IMR-90 (cell line): ENCODE data around the gene B4GALNT3. TPM values are rescaled to one million over a fixed set of nuclear protein-coding genes. Genes with fewer than 3 reads are reported as not detected.

Experiments
- ATAC-seq: fragments of 200-7000 bp; cut with Tn5 transposase; 2 replicates; pipeline ENCODE4 v1.9.1; 2020; ENCODE audit warnings: low read depth, mild to moderate bottlenecking, moderate library complexity
- BruUV-seq: library from RNA; stranded (reverse); fragments of 400-500 nt; replicated peaks from 2 replicates; lab custom pipeline; 2021; lab: Mats Ljungman, UMichigan
- CTCF ChIA-PET: fragments of 300-600 bp; formaldehyde crosslinking; extraction: SDS; loops from one replicate; lab custom pipeline; 2021; ENCODE audit warnings: antibody characterized with exemption; lab: Yijun Ruan, JAX
- POLR2A ChIA-PET: fragments of 300-600 bp; sonication (Branson Sonifier 250); formaldehyde crosslinking; loops from one replicate; lab custom pipeline; 2022; ENCODE audit warnings: antibody characterized with exemption; ENCODE audit not compliant: unreplicated experiment; lab: Charles Lee
- DNase-seq: peaks from one replicate; pipeline ENCODE4 v3.0.0; 2013
- H2AFZ ChIP-seq: replicated peaks from 2 replicates; pipeline ENCODE3; 2013; ENCODE audit warnings: low read length, mild to moderate bottlenecking; ENCODE audit not compliant: poor library complexity
- H2AK5ac ChIP-seq: 2 replicates; pipeline ENCODE4 v1.6.1; 2013; ENCODE audit warnings: low read depth, low read length, inconsistent platforms
- H2AK9ac ChIP-seq: replicated peaks from 2 replicates; pipeline ENCODE3; 2013; ENCODE audit warnings: mild to moderate bottlenecking, low read depth, low read length, moderate library complexity; ENCODE audit not compliant: poor library complexity
- H2BK120ac ChIP-seq: 2 replicates; pipeline ENCODE4 v1.6.1; 2013; ENCODE audit warnings: low read depth, low read length, inconsistent platforms
- H2BK15ac ChIP-seq: 3 replicates; pipeline ENCODE4 v1.6.1; 2013; ENCODE audit warnings: low read depth, low read length, inconsistent platforms
- H2BK20ac ChIP-seq: 2 replicates; pipeline ENCODE4 v1.6.1; 2013; ENCODE audit warnings: low read depth, mild to moderate bottlenecking, inconsistent platforms, low read length, moderate library complexity
- H2BK5ac ChIP-seq: 2 replicates; pipeline ENCODE4 v1.6.1; 2013; ENCODE audit warnings: mild to moderate bottlenecking, low read depth, low read length, inconsistent platforms; ENCODE audit not compliant: poor library complexity, severe bottlenecking
- H3K14ac ChIP-seq: replicated peaks from 2 replicates; pipeline ENCODE4 v1.6.1; 2013; ENCODE audit warnings: low read depth, low read length, inconsistent platforms
- H3K18ac ChIP-seq: 2 replicates; pipeline ENCODE4 v1.6.1; 2013; ENCODE audit warnings: low read depth, low read length, control low read depth
- H3K23ac ChIP-seq: 2 replicates; pipeline ENCODE4 v1.6.1; 2013; ENCODE audit warnings: low read depth, low read length, inconsistent platforms
- H3K27ac ChIP-seq: 2 replicates; pipeline ENCODE4 v1.5.1; 2013; ENCODE audit warnings: mild to moderate bottlenecking, control low read depth, low read length; ENCODE audit not compliant: insufficient read depth
- H3K27me3 ChIP-seq: 2 replicates; pipeline ENCODE4 v1.6.1; 2013; ENCODE audit warnings: low read length; ENCODE audit not compliant: control insufficient read depth, insufficient read depth
- H3K36me3 ChIP-seq: 2 replicates; pipeline ENCODE4 v1.6.1; 2013; ENCODE audit warnings: low read length, mixed read lengths; ENCODE audit not compliant: control insufficient read depth, insufficient read depth
- H3K4ac ChIP-seq: 2 replicates; pipeline ENCODE4 v1.6.1; 2013; ENCODE audit warnings: low read depth, low read length, inconsistent platforms
- H3K4me1 ChIP-seq: 2 replicates; pipeline ENCODE4 v1.6.1; 2013; ENCODE audit warnings: low read length, mixed read lengths; ENCODE audit not compliant: control insufficient read depth, insufficient read depth
- H3K4me2 ChIP-seq: 2 replicates; pipeline ENCODE4 v1.6.1; 2013; ENCODE audit warnings: low read depth, mild to moderate bottlenecking, control low read depth, low read length, moderate library complexity
- H3K4me3 ChIP-seq: 2 replicates; pipeline ENCODE4 v1.5.1; 2013; ENCODE audit warnings: low read depth, mild to moderate bottlenecking, control low read depth, low read length, moderate library complexity; ENCODE audit not compliant: insufficient read depth
- H3K56ac ChIP-seq: 2 replicates; pipeline ENCODE4 v1.6.1; 2013; ENCODE audit warnings: low read length, inconsistent platforms; ENCODE audit not compliant: insufficient read depth; ENCODE audit errors: extremely low read depth
- H3K79me1 ChIP-seq, 2 experiments: 2 replicates each; pipeline ENCODE4 v1.6.1; 2013; ENCODE audit warnings: low read length in 2 of 2, inconsistent platforms in 1 of 2, low read depth in 1 of 2
- H3K9ac ChIP-seq: 2 replicates; pipeline ENCODE4 v1.6.1; 2013; ENCODE audit warnings: low read depth, low read length, control low read depth
- H3K9me1 ChIP-seq: 2 replicates; pipeline ENCODE4 v1.6.1; 2013; ENCODE audit warnings: low read length, inconsistent platforms; ENCODE audit not compliant: insufficient read depth
- H3K9me3 ChIP-seq: 2 replicates; pipeline ENCODE4 v1.6.1; 2013; ENCODE audit warnings: low read length; ENCODE audit not compliant: control insufficient read depth, insufficient read depth
- H4K20me1 ChIP-seq: 2 replicates; pipeline ENCODE4 v1.6.1; 2013; ENCODE audit warnings: low read length, inconsistent platforms; ENCODE audit not compliant: insufficient read depth
- H4K5ac ChIP-seq: 2 replicates; pipeline ENCODE4 v1.6.1; 2013; ENCODE audit warnings: mild to moderate bottlenecking, low read depth, low read length, control low read depth
- H4K8ac ChIP-seq, 2 experiments: 2 replicates each; pipeline ENCODE4 v1.6.1; 2013; ENCODE audit warnings: low read depth in 2 of 2, low read length in 2 of 2, control low read depth in 1 of 2, inconsistent platforms in 1 of 2
- H4K91ac ChIP-seq: 2 replicates; pipeline ENCODE4 v1.6.1; 2013; ENCODE audit warnings: low read depth, low read length, inconsistent platforms; ENCODE audit not compliant: insufficient read depth
- BHLHE40 ChIP-seq: fragments of 150-350 bp; IDR thresholded peaks from 2 replicates; pipeline ENCODE4 v1.6.1; 2016; ENCODE audit warnings: mild to moderate bottlenecking, low read depth, low read length
- CEBPB ChIP-seq: IDR thresholded peaks from 2 replicates; pipeline ENCODE4 v1.6.1; 2012; ENCODE audit warnings: low read depth, low read length, improper control_type of control experiment
- CHD1 ChIP-seq: IDR thresholded peaks from 2 replicates; pipeline ENCODE4 v1.6.1; 2012; ENCODE audit warnings: low read depth, low read length, improper control_type of control experiment
- CTCF ChIP-seq: conservative IDR thresholded peaks from 2 replicates; pipeline ENCODE4 v1.5.1; 2012; ENCODE audit warnings: mild to moderate bottlenecking, low read depth, low read length, improper control_type of control experiment
- ELK1 ChIP-seq: fragments of 150-350 bp; IDR thresholded peaks from 2 replicates; pipeline ENCODE4 v1.6.1; 2016; ENCODE audit warnings: low read depth, mild to moderate bottlenecking, low read length, moderate library complexity, borderline replicate concordance
- FOS ChIP-seq: fragments of 150-350 bp; IDR thresholded peaks from 2 replicates; pipeline ENCODE4 v1.6.1; 2016; ENCODE audit warnings: low read depth, low read length
- MAZ ChIP-seq: IDR thresholded peaks from 2 replicates; pipeline ENCODE4 v1.6.1; 2012; ENCODE audit warnings: low read depth, mild to moderate bottlenecking, low read length, improper control_type of control experiment, moderate library complexity, borderline replicate concordance
- MXI1 ChIP-seq: IDR thresholded peaks from 2 replicates; pipeline ENCODE4 v1.6.1; 2012; ENCODE audit warnings: low read depth, mild to moderate bottlenecking, low read length, moderate library complexity, borderline replicate concordance
- NFE2L2 ChIP-seq: fragments of 150-350 bp; IDR thresholded peaks from 2 replicates; pipeline ENCODE4 v1.6.1; 2016; ENCODE audit warnings: low read depth, mild to moderate bottlenecking, low read length
- POLR2A ChIP-seq: IDR thresholded peaks from 2 replicates; pipeline ENCODE4 v1.6.1; 2012; ENCODE audit warnings: mild to moderate bottlenecking, low read depth, low read length
- RAD21 ChIP-seq: IDR thresholded peaks from 2 replicates; pipeline ENCODE4 v1.6.1; 2012; ENCODE audit warnings: low read length, improper control_type of control experiment
- RCOR1 ChIP-seq: IDR thresholded peaks from 2 replicates; pipeline ENCODE4 v1.6.1; 2012; ENCODE audit warnings: mild to moderate bottlenecking, low read length, improper control_type of control experiment; ENCODE audit not compliant: insufficient replicate concordance
- RFX5 ChIP-seq: IDR thresholded peaks from 2 replicates; pipeline ENCODE4 v1.8.0; 2012; ENCODE audit warnings: low read depth, mild to moderate bottlenecking, low read length, moderate library complexity
- SMC3 ChIP-seq: fragments of 150-350 bp; IDR thresholded peaks from 2 replicates; pipeline ENCODE4 v1.6.1; 2016; ENCODE audit warnings: low read depth, mild to moderate bottlenecking, antibody characterized with exemption, low read length, moderate library complexity
- USF2 ChIP-seq: fragments of 150-350 bp; IDR thresholded peaks from 2 replicates; pipeline ENCODE4 v1.6.1; 2017; ENCODE audit warnings: mild to moderate bottlenecking, antibody characterized with exemption, low read length, low read depth
- WGBS, 2 experiments: methylation state at CpG; one replicate each; pipeline versions ENCODE4 v1.1.5 to v1.1.7; 2013; ENCODE audit warnings: missing lambda C conversion rate in 2 of 2; ENCODE audit not compliant: insufficient read length in 1 of 2; ENCODE audit errors: extremely low coverage in 2 of 2; 5-methylcytosine and 5-hydroxymethylcytosine counted together
- dilution Hi-C: fragments of 300-500 bp; cut with HindIII; formaldehyde crosslinking; loops from one replicate; pipeline ENCODE4 v1.14.3; 2018; ENCODE audit warnings: low sequenced_read_pairs; ENCODE audit not compliant: unreplicated experiment
- in situ Hi-C: fragments of 300-500 bp; cut with MboI; formaldehyde crosslinking; loops from 3 replicates; pipeline ENCODE4 v1.14.3; 2019; ENCODE audit warnings: low sequenced_read_pairs, inconsistent platforms, mixed read lengths
- intact Hi-C: fragments of 100-400 bp; cut with micrococcal nuclease; formaldehyde crosslinking; loops from 2 replicates; pipeline ENCODE4 v1.10.0; 2022
- polyA plus RNA-seq, 3 experiments: library from polyadenylated mRNA; depleted of rRNA; stranded (reverse); fragments of >200 nt; gene quantifications; 2 replicates each; pipeline ENCODE4 v1.2.3, GENCODE V29; 2012; ENCODE audit warnings: low replicate concordance in 1 of 3
- total RNA-seq: library from RNA; depleted of rRNA; stranded (reverse); fragments of >200 nt; gene quantifications from 2 replicates; pipeline ENCODE4 v1.2.3, GENCODE V29; 2012

Gene B4GALNT3
- total and polyA plus RNA-seq, 2 of the 4 experiments (the other 2 are of a cell fraction) = not detected

GRCh38 chr12:599756-600155 is 140.0 kb downstream of the B4GALNT3 start:
- DNase-seq = no peak
- Histone ChIP-seq H3K18ac (no peak overlapping the region), H2BK120ac (no peak overlapping the region), H4K8ac (no peak overlapping the region), H3K4me3 (no peak overlapping the region), H3K23ac (no peak overlapping the region), H3K9me1 (no peaks in the 10 kb centered on the region), H3K27ac (no peak overlapping the region), H3K9me3 (0 out of 2 replicates have a peak, but pooled peaks cover 2% of the 10 kb centered on the region), H3K4me2 (no peak overlapping the region), H2AK5ac (no peak overlapping the region), H2BK5ac (no peak overlapping the region), H3K56ac (no peak overlapping the region), H2AK9ac (no peak overlapping the region), H4K91ac (no peak overlapping the region), H4K20me1 (no peaks in the 10 kb centered on the region), H4K5ac (no peak overlapping the region), H3K36me3 (no peaks in the 10 kb centered on the region), H2AFZ (no peak overlapping the region), H3K9ac (no peak overlapping the region), H2BK20ac (no peak overlapping the region), H3K79me1 (no peaks in the 10 kb centered on the region), H3K27me3 (peaks cover 23% of the 10 kb centered on the region), H2BK15ac (no peak overlapping the region), H3K4me1 (no peaks in the 10 kb centered on the region), H3K4ac (no peak overlapping the region), H3K14ac (no peak overlapping the region)
- TF ChIP-seq CTCF (no peak), NFE2L2 (no peak), SMC3 (no peak), MAZ (no peak), RCOR1 (no peak), CHD1 (no peak), POLR2A (no peak), USF2 (no peak), RFX5 (no peak), ELK1 (no peak), BHLHE40 (no peak), FOS (no peak), RAD21 (no peak), CEBPB (no peak), MXI1 (no peak)
- in situ Hi-C loops = no loop called here
- BruUV-seq = no TSS peak
- ChIA-PET POLR2A (no interaction called here), CTCF (no interaction called here)
- dilution Hi-C loops = no loop called here
- 86% methylated on average over 8 of the region's 13 CpGs; no CpG with 5 or more reads in 1 of the 2 experiments for WGBS, 2 experiments
- intact Hi-C loops = no loop called here
- ATAC-seq = no peak
